Right kidney (tissue), 1 donor: ENCODE results near the gene MAGIX.

Source experiments
- DNase-seq: peaks from one replicate; pipeline ENCODE4 v3.0.0-alpha.2; 2016

Gene MAGIX

GRCh38 chrX:49206543-49206942, 44.0 kb downstream of the MAGIX start:
- no peak for DNase-seq

- no peak for DNase-seq
Observed at GRCh38 chrX:49208399-49208798, 45.8 kb downstream of the MAGIX start.

GRCh38 chrX:49209434-49210251, 47.1 kb downstream of the MAGIX start:
- DNase-seq = no peak

- no peak for DNase-seq
Observed at GRCh38 chrX:49210406-49210805, 47.8 kb downstream of the MAGIX start.

- DNase-seq = no peak
Observed at GRCh38 chrX:49211074-49211473, 48.5 kb downstream of the MAGIX start.

- DNase-seq = no peak
Observed at GRCh38 chrX:49212209-49212608, 49.7 kb downstream of the MAGIX start.

GRCh38 chrX:49212861-49213260, 50.3 kb downstream of the MAGIX start:
- no peak for DNase-seq

- DNase-seq = no peak
Observed at GRCh38 chrX:49214416-49214815, 51.9 kb downstream of the MAGIX start.

GRCh38 chrX:49214996-49215526, 52.5 kb downstream of the MAGIX start:
- no peak for DNase-seq
